ENCODE measurements around the gene MYL10. TPM values are rescaled to one million over a fixed set of nuclear protein-coding genes. Genes with fewer than 3 reads are reported as not detected.
A peak's percentile ranks its signal among the peaks of the same experiment; 100 is the strongest.

The MYL10 gene
- total RNA-seq, 2 donors from 2014 or later = not detected

- ATAC-seq = no peak
- intact Hi-C loops (cut with DNase I, micrococcal nuclease) = no loop called here
- no peak for DNase-seq
Observed at GRCh38 chr7:101625031-101625791, 3.9 kb downstream of the MYL10 start.

- intact Hi-C loops (cut with DNase I, micrococcal nuclease) = no loop called here
- DNase-seq = no peak
- no peak for ATAC-seq
Observed at GRCh38 chr7:101624246-101625001, 4.7 kb downstream of the MYL10 start.

GRCh38 chr7:101622609-101623173 lies 6.4 kb downstream of the MYL10 start:
- ATAC-seq = no peak
- intact Hi-C loops (cut with DNase I, micrococcal nuclease) = no loop called here
- no peak for DNase-seq

GRCh38 chr7:101620991-101621390 lies 8.1 kb downstream of the MYL10 start:
- intact Hi-C loops (cut with DNase I, micrococcal nuclease) = no loop called here
- ATAC-seq = no peak
- no peak for DNase-seq

GRCh38 chr7:101620395-101620794 lies 8.7 kb downstream of the MYL10 start:
- ATAC-seq (no peak), DNase-seq (no peak)
- intact Hi-C loops (cut with DNase I, micrococcal nuclease) = no loop called here

GRCh38 chr7:101618916-101619315 lies 10.2 kb downstream of the MYL10 start:
- ATAC-seq (no peak), DNase-seq (no peak)
- intact Hi-C loops (cut with DNase I, micrococcal nuclease) = loop anchor here in 1 of 2 donors (10.0 kb wide), 1 partner anchor 186 kb away; no protein-coding TSS in a partner anchor

- peak; percentile 26 for ATAC-seq
- DNase-seq = no peak
- intact Hi-C loops (cut with DNase I, micrococcal nuclease) = loop anchor here in 1 of 2 donors (10.0 kb wide), 1 partner anchor 186 kb away; no protein-coding TSS in a partner anchor
Observed at GRCh38 chr7:101618207-101618839, 10.8 kb downstream of the MYL10 start.

- no peak for ATAC-seq
- no peak for DNase-seq
- intact Hi-C loops (cut with DNase I, micrococcal nuclease) = loop anchor here in 1 of 2 donors (10.0 kb wide), 1 partner anchor 187 kb away; no protein-coding TSS in a partner anchor
Observed at GRCh38 chr7:101617451-101618206, 11.5 kb downstream of the MYL10 start.

- intact Hi-C loops (cut with DNase I, micrococcal nuclease) = loop anchor here in 1 of 2 donors (10.0 kb wide), 1 partner anchor 189 kb away; no protein-coding TSS in a partner anchor
- ATAC-seq = peak; percentile 42
- DNase-seq = no peak
Observed at GRCh38 chr7:101615446-101615845, 13.7 kb downstream of the MYL10 start.

- peak in 1 of 2 donors; percentile 36 for DNase-seq
- peak; percentile 87 for ATAC-seq
- intact Hi-C loops (cut with DNase I, micrococcal nuclease) = loop anchor here in 1 of 2 donors (10.0 kb wide), 1 partner anchor 190 kb away; no protein-coding TSS in a partner anchor
Observed at GRCh38 chr7:101614939-101615302, 14.2 kb downstream of the MYL10 start.

GRCh38 chr7:101614098-101614938 lies 14.8 kb downstream of the MYL10 start:
- no peak for ATAC-seq
- DNase-seq = no peak
- intact Hi-C loops (cut with DNase I, micrococcal nuclease) = loop anchor here in 1 of 2 donors (10.0 kb wide), 1 partner anchor 190 kb away; no protein-coding TSS in a partner anchor

- intact Hi-C loops (cut with DNase I, micrococcal nuclease) = loop anchor here in 1 of 2 donors (10.0 kb wide), 1 partner anchor 192 kb away; no protein-coding TSS in a partner anchor
- no peak for ATAC-seq
- no peak for DNase-seq
Observed at GRCh38 chr7:101612885-101613515, 16.1 kb downstream of the MYL10 start.

GRCh38 chr7:101608772-101609713 lies 20.1 kb downstream of the MYL10 start:
- DNase-seq (peak; percentile 62 to 69), ATAC-seq (peak; percentile 99)
- intact Hi-C loops (cut with DNase I, micrococcal nuclease) = no loop called here

GRCh38 chr7:101606498-101606923 lies 22.6 kb downstream of the MYL10 start:
- intact Hi-C loops (cut with DNase I, micrococcal nuclease) = no loop called here
- DNase-seq (no peak), ATAC-seq (no peak)

- no peak for DNase-seq
- no peak for ATAC-seq
- intact Hi-C loops (cut with DNase I, micrococcal nuclease) = no loop called here
Observed at GRCh38 chr7:101605611-101606497, 23.2 kb downstream of the MYL10 start.

Measured in left colon (tissue), 2 donors.